HG02610 (cell line): Measurements from ENCODE around the gene DUSP5.
"Not testable (repeated sequence)": the region's sequence is repeated elsewhere in the genome, so short reads cannot be mapped to it uniquely, and the experiment has no call there.

Experiments
- ATAC-seq: cut with Tn5 transposase; IDR thresholded peaks from one replicate; pipeline ENCODE4 v1.9.1; 2021; ENCODE audit warnings: mild to moderate bottlenecking, moderate library complexity; ENCODE audit not compliant: unreplicated experiment

Gene DUSP5

DNA sequence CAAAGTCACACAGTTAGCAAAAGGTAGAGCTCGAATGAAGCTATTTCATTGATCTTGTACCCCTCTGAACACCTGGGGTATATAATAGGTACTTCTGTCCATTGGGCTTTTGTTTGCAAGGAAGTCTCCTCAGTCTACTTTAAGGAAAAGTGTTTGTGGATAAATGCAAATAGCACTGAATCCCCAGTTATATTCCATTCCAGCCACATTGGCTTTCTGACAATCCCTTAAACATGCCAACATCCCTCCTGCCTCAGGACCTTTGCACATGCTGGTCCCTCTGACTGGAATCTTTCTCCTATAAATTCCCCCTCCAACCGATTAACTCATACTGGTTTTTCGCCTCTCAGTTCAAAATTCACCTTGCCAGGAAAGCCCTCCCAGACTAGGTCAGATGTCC is 17.1 kb downstream of the DUSP5 start:
- ATAC-seq: no peak

DNA sequence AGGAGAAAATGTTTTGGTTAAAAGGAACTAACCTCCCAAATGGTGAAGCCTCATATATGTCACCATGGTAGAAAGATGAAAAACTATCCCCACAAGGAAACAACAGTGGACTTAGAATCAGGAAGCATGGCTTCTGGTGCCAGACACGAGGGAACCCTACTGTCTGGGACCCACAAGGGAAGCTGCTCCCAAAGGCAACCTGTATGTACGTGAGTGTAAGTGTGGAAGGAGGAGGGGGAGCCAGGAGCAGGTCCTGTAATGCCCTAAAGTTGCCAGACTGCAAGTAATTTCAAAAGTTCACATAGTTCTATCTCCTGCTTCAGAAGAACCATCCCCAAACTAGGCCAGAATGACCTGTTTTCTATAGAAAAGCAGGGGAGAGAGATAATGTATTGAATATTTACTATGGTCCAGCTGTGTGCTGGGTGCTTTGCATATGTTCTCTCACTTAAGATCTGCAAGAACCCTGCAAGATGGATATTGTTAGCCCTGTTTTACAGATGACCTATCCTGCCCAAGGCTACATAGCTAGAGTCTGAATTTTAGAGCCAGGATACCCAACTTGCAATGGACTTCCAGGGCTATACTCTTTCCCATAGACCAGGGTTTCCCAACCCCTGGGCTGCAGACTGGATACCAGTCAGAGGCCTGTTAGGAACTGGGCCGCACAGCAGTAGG is 19.2 kb downstream of the DUSP5 start:
- no peak for ATAC-seq

DNA sequence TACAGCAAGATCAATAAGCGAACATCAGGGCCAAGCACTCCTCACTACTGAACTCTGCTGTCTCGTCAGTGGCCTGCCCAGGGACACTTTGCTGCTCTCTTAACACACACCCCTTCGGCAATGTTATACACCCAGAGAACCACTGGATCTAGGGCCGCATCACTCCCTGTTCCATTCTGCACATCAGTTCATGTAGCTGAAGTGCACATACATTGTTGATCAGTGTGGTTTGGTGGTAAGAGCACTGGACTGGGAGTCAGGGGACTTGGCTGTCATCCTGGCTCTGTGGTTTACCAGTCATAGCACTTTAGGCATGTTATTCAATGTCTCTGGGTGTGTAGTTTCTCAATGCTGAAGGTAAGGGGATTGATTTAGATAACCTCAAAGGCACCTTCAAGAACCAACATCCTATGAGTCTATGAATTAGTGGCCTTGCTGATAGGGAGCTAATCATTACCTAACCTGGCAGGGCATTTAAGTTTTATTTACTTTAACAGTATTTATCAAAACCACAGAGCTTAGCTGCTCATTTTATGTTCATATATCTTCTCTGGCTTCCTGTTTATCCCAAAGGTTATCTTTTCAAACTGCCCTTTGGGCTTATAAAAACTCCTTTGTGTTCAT is 24.8 kb downstream of the DUSP5 start:
- ATAC-seq: peak; percentile 36

DNA sequence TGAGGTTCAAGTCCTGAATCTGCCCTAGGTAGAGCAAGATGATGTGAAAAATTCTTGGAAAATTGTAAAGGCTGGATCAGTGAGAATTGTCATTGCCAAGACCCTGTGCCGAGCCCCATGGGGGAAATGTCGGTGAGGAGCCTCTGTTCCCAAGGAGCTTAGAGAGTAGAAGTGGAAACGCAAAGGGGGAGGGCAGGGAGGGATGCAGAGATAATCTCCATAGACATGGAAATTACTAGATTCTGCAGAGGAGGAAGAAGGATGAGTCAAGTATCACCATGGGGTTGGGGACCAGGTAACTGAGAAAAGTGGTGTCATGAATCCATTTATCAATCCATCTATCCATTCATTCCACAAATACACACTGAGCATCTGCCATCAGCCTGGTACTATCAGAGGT is 26.0 kb downstream of the DUSP5 start:
- no peak for ATAC-seq

DNA sequence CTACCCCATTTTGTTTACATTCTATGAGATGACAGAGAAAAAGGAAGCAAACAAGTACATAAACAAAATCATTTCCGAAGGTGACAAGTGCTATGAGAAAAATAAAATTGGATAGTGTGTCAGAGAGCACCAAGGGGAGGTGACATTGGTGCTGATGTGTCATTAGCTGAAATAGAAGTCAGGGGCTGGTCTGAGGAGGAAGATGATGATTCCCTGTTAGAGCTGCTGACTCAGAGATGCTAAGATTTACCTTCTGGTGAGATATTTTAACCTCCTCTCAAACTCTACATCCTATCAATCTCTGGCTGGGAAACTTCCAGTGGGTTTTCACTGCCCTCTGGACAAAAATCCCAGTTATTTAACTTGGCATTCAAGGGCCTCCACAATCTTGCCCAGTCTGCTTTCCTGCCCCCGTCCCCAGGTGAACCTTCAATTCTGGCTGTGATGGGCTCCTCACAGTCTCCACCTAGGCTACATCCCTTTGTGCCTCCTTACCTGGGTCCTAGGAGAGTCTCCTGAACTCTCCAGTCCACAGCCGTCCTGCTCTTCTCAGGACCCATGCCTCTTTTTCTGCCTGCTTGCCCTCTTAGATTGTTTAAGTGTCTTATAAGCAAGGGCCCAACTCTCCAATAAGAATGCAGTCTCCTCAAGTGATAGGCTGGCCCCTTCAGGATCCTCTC is 26.6 kb downstream of the DUSP5 start:
- no peak for ATAC-seq

DNA sequence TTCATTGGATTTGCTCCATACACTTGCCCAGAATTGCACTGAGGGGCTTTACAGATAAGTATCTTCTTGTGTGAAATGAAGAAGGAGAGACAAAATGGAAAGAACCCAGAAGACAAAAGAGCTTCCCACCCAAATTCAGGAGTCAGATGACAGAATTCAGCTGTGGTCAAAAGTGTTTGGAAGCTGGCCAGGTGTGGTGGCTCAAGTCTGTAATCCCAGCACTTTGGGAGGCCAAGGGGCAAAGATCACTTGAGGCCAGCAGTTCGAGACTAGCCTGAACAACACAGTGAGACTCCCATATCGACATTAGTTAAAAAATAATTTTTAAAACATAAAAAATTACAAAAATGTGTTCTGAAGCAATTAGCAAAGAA is 27.1 kb downstream of the DUSP5 start:
- ATAC-seq: no peak

DNA sequence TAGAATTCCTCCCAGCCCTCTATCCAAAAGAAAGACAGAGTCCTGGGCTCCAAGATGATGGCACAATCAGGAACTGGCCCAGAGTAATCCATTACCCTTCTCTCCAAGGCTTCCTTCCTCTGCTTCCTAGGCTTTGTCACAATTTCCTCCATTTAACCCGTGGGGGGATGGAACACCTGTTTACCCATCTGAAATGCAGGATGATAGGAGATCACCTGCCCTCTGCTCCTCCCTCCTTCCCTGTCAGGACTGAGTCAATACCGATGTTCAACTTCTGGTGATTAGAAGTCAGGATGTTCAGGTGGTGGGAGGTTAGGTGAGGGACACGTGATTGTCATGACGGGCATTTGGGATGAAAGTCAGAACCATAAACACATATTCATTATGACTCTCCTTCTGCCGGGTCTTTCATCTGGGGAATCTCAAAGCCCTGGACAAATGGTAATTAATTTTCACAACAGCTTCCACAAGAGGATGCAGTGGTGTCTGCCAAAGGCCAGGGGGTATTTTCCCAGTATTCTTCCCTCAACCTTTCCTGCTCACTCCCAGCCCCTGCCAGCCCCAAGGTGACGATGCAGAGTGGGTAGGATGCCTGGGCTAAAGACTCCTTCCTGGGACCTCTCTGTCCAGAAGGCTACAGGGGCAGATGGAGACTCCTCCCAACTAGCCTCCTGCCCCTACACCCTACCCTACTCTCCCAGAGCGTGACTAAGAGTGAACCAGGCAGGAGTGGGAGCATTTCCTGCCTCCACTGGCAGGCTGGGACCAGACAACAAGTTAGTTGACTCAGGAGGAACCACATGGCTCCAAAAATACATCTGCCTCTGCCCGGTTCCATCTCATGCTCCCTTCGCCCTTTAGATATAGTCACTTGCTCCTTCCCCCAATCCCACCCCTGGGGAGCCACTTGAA is 27.9 kb downstream of the DUSP5 start:
- ATAC-seq: no peak

DNA sequence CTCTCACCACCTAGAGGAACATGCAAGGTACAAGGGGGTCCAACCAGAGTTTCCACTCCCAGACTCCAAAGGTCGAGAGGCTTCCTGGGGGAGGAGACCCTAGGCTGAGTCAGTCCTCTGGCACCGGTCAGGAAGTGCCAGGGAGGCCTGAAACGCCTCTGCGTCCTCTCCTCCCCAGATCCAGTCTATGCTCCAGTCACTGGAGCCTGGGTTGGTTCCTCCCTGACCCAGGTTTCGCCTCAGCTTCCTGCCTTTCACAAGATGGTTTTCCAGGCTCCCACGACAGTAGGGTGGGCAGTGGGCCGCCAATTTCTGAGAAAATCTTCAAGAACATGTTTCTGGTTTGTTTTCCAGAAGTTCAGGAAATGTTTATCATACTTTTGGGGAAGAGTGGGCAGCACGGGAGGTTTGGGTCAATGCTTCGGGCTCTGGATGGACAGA is 30.0 kb downstream of the DUSP5 start:
- no peak for ATAC-seq

DNA sequence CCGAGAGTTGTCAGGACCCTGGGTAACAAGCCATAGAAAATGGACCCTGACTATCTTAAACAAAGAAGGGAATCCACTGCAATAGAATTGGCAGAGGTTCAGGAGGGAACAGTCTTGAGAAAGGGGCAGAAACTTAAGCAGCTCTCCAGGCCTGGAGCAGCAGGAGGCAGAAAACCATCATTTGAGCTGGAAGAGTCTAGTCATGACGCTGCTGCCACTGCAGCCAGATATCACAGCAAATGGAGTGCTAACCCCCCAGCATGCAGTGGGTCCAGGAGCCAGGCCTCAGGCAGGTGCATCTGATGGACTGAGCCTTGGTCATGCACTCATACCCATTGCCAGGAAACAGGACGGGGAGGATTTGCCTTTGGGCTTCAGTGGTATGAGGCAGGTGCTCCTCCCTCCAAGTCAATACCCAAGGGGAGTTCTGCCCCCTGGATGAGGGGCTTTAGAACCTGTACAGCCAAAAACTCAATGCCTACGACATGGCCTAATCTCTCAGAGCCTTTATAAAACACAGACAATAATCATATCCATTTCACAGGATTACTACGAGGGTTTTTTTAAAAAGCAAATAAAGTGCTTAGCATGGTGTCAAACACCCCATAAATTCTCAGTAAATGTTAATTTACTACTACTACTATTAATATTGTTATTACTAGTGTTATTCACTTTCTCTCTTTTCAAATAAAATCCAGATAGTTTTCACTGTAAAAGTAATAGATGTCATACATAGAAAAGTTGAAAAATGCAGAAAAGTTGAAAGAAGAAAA is 30.7 kb downstream of the DUSP5 start:
- ATAC-seq: peak; percentile 20

DNA sequence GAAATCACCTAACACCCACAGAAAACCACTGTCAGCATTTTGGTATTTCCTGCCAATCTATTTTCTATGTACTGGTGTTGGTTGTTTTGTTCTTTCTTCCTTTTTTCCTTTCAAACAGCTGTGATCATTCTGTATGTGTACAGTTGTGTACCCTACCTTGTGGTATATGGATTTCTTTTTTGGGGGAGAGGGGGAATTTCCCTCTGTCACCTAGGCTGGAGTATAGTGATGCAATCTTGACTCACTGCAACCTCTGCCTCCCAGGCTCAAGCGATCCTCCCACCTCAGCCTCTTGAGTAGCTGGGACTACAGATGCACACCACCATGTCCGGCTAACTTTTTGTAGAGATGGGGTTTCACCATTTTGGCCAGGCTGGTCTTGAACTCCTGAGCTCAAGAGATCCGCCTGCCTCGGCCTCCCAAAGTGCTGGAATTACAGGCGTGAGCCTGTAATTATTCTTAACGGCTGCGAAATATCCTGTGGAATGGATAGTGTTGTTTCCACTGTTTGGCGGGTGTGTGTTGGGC is 31.4 kb downstream of the DUSP5 start:
- ATAC-seq: peak; percentile 77

DNA sequence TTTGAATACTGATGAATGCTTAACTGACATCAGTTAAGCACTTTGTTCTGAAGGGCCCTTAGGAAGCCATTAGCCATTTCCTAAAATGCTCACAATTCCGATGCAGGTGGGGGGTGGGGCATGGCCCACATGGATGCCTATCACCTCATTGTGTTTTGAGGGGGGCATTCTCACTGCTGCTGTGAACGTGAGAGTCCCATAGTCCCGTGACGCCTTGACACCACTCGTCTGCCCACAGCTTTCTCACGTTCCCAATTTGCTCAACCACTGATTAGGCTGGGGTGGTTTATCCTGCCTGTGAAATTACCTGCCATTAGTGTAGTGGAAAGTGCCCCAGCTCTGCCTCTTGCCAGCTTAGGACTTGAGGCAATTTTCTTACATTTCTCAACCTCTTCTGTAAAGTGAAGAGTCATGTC is 31.9 kb downstream of the DUSP5 start:
- peak; percentile 20 for ATAC-seq

DNA sequence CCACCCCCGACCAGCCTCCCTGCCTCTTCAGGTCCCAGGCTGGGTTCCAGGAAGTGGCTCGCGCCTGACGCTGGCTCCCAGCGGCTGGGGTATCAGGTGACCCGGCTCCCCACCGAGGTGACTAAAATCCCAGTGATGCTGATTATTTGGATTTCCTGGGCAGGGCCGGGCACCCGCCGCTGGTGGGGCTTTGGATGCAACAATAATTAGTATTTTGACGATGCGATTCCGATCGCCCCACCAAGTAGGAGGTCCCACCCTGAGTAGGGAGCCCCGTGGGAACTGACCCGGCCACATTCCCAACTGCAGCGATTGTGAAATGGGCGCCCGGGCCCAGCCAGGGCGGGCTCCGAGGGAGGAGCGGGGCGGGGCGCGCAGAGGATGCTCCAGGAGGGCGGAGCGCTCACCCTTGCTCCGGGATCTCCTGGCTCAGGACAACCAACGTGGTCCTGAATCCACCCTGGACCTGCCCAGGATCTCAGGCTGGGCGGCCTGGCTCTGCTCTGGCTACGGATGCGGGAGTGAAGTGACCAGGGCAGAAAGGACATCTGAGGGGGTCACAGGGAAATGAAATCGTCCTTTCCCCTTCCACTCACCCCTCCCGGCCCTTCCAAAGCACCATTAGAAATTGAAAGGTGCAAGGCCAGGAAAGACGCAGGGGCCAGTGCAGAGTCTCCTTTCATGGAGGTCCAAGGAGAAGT is 32.6 kb downstream of the DUSP5 start:
- ATAC-seq: no peak

DNA sequence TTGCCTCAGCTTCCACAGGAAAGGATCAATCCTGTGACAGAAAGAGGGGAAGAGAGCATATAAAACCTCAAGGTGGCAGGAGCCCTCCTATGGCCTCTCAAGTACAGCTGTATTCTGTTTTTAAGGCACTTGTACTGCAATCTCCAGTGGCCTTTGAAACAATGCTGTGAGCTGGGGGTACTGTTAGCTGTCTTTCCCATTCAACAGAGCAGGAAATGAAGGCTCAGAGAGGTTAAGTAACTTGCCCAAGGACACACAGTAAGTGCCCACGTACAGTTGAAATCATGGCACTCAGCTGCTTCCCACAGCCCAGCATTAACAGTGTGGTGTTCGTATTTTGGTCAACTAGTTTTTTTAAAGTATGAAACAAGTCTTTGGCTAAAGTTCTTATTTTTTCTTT is 34.0 kb downstream of the DUSP5 start:
- ATAC-seq: no peak

DNA sequence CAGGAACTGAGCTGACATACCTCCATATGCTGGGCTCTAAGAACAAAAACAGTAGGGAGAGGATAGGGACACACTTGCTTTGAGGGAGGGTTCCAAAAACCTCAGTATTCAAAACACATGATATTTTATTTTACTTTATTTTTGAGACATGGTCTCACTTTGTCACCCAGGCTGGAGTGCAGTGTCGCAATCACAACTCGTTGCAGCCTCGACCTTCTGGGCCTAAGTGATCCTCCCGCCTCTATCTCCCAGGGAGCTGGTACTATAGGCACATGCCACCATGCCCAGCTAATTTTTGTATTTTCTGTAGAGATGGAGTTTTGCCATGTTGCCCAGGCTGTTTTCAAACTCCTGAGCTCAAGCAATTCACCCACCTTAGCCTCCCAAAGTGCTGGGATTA is 34.9 kb downstream of the DUSP5 start:
- not testable (repeated sequence) for ATAC-seq

DNA sequence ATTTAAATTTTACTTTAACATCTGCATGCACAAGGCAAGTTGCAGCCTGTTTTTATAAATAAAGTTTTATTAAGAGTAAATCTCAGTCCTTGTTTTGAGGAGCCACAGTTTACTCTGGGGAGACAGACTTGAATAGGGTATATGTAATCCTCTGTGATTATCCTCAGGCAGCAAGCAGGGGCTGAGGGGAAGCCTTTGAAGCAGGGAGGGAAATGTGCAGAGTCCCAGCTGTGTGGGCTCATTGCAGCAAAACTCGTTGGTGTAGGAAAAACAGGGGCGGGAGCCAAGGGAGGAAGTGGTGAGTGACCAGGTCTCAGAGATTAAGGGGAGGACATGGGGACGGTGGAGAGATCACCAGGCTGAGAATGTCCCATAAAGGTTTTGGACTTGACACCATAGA is 35.4 kb downstream of the DUSP5 start:
- no peak for ATAC-seq

DNA sequence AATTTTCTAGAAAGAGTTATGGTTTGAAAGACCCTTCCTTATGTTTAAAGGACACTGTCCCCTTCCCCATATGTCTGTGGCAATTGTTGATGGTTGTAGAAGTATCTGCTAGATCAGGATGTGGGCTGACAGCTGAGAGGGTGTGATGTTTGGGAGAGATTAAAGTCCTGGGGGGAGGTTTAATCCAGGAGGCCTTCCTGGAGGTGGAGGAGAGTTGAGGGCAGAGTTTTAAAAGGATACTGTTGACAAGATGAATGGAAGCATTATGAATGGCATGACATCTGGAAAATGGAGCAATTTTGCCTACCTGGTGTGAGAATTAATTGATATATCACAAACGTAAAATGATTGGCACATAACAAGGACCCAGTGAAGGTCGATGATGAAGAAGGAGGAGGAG is 36.9 kb downstream of the DUSP5 start:
- ATAC-seq: no peak

DNA sequence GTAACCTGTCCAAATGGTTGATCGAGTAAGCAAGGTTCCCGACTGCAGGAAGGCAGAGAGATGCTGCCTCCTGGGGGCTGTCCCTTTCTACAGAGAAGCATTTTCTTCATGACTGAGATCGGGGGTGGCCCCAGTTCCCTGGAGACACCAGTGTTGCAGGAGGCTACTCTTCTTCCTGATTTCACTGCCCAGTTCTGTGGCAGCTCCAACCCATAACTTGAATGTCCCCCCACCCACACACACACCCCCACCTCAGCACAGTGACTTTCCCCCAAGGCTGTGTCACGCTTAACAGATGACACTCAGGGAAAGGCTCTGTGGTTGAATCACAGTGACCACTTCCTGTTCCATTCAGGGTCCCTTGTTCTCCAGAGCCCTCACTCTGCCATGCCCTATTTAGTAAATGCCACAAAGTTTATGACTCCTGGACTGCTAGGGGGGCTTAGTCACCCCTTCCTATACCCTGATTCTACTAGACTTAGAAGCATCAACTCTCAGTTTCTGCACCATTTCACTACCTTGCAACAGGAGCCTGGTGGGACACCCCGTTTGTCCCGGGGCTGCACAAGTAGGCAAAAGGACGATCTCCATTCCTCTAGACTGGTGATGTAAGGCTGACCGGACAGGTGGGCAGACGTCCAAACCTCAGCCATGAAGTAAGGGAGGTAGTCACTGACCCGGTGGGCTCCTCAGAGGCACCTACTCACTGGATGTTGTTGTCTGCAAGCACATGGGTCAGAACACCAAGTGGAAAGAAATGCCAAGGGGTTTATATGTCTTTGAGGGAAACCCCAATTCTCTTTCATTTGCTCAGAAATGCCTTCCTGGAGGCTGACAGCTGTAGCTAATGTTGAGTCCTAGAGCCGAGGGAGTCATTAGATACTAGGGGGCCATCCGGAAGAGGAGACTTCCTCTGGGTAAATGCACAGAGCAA is 38.5 kb downstream of the DUSP5 start:
- peak; percentile 90 for ATAC-seq

DNA sequence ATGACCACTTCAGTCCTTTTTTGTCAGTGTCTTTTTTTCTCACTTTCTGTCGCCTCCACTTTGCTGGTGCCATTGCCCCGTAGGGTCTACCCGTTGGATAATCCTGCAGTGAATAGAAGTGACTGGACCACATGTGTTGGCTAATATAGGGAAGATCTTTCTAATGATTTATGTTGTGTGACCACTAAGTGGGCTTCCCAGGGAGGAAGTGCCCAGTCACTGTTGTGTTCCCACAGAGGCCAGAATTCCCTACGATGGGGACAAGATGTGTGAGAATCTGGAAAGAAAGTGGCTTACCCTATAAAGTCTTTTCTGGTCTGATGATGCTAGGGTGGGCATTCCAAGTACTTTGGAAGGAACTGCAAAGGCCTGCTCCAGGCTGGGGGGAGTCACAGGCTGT is 41.4 kb downstream of the DUSP5 start:
- ATAC-seq: no peak

DNA sequence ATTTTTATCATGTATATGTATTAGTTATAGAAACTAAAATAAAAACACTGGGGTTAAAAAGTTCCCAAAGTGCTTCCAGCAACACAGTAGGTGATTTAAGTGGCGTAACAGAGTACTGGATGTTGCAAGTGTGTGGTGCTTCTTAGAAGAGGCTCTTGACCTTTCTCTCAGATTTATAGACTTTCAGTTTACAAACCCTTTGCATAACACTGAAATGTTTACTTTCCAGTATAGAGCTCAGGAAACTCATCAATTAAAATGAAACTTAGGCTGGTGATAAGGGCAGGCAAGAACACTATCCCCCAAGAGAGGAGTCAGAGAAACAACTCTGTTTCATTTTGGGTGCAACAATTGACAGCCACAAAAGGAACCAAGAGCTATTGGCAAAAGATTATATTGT is 42.3 kb downstream of the DUSP5 start:
- no peak for ATAC-seq
